HepG2 (cell line): ENCODE measurements around the gene ELAC1. TPM values are rescaled to one million over a fixed set of nuclear protein-coding genes. Genes with fewer than 3 reads are reported as not detected.

Experiments used
- BRD4 ChIP-seq: sonication (generic); formaldehyde crosslinking; IDR thresholded peaks from 2 replicates; pipeline ENCODE4 v1.4.0; 2020; ENCODE audit warnings: missing genetic modification reagents
- CEBPG ChIP-seq: IDR thresholded peaks from 2 replicates; pipeline ENCODE4 v1.6.1; 2016
- FOXP1 ChIP-seq, 2 experiments: fragments of 450-650 bp in 1 of 2; IDR thresholded peaks; 2 replicates each; pipeline ENCODE4 v1.6.1; 2017 to 2018; ENCODE audit warnings: antibody characterized with exemption in 1 of 2
- GFI1 ChIP-seq: sonication (generic); formaldehyde crosslinking; IDR thresholded peaks from 2 replicates; pipeline ENCODE4 v1.5.0; 2020; ENCODE audit warnings: missing genetic modification reagents, mild to moderate bottlenecking, borderline replicate concordance
- HNRNPH1 ChIP-seq: fragments of 200-400 bp; formaldehyde crosslinking; optimal IDR thresholded peaks from 2 replicates; pipeline ENCODE3; 2017; ENCODE audit warnings: mild to moderate bottlenecking, low read depth, low read length
- KLF12 ChIP-seq: sonication (generic); formaldehyde crosslinking; IDR thresholded peaks from 2 replicates; pipeline ENCODE4 v1.4.0; 2020; ENCODE audit warnings: missing genetic modification reagents, borderline replicate concordance
- PITX1 ChIP-seq: sonication (generic); formaldehyde crosslinking; IDR thresholded peaks from 2 replicates; pipeline ENCODE4 v1.5.1; 2020; ENCODE audit warnings: mild to moderate bottlenecking, missing genetic modification reagents
- RXRA ChIP-seq: sonication (generic); formaldehyde crosslinking; IDR thresholded peaks from 2 replicates; pipeline ENCODE4 v1.5.1; 2020; ENCODE audit warnings: missing genetic modification reagents
- SRY ChIP-seq: sonication (generic); formaldehyde crosslinking; IDR thresholded peaks from 2 replicates; pipeline ENCODE4 v1.8.0; 2022; ENCODE audit warnings: mild to moderate bottlenecking, missing genetic modification reagents
- TSC22D2 ChIP-seq: sonication (generic); formaldehyde crosslinking; IDR thresholded peaks from 2 replicates; pipeline ENCODE4 v1.5.1; 2020; ENCODE audit warnings: missing genetic modification reagents, mild to moderate bottlenecking, borderline replicate concordance
- ZBTB1 ChIP-seq: sonication (generic); formaldehyde crosslinking; IDR thresholded peaks from 2 replicates; pipeline ENCODE4 v1.4.0; 2020; ENCODE audit warnings: missing genetic modification reagents, borderline replicate concordance
- ZNF260 ChIP-seq: sonication (generic); formaldehyde crosslinking; IDR thresholded peaks from 2 replicates; pipeline ENCODE4 v1.4.0; 2020; ENCODE audit warnings: missing genetic modification reagents, low read depth, mild to moderate bottlenecking, borderline replicate concordance
- ZNF263 ChIP-seq: sonication (generic); formaldehyde crosslinking; IDR thresholded peaks from 2 replicates; pipeline ENCODE4 v1.4.0; 2020; ENCODE audit warnings: missing genetic modification reagents
- ZNF773 ChIP-seq: sonication (generic); formaldehyde crosslinking; IDR thresholded peaks from 2 replicates; pipeline ENCODE4 v1.4.0; 2020; ENCODE audit warnings: missing genetic modification reagents, borderline replicate concordance
- ZNF879 ChIP-seq: sonication (generic); formaldehyde crosslinking; IDR thresholded peaks from 2 replicates; pipeline ENCODE4 v1.8.1; 2023; ENCODE audit warnings: missing genetic modification reagents
- polyA plus RNA-seq, 8 experiments: library from polyadenylated mRNA; depleted of rRNA in 3 of 8; stranded (reverse) in 7 of 8; unstranded in 1 of 8; fragments of >200 nt; fragmentation: Illumina TruSeq in 4 of 8; extraction: Trizol in 4 of 8; gene quantifications; 2 replicates each; pipeline versions ENCODE4 v1.2.1 to v1.2.3, GENCODE V29; 2011 to 2016; ENCODE audit warnings: low read depth in 4 of 8, missing spikeins in 1 of 8, mixed read lengths in 1 of 8; ENCODE audit not compliant: insufficient read depth in 1 of 8
- total RNA-seq, 5 experiments: library from RNA; depleted of rRNA; stranded (reverse); fragments of >200 nt; fragmentation: Illumina TruSeq; extraction: Trizol; gene quantifications; 2 replicates each; pipeline ENCODE4 v1.2.3, GENCODE V29; 2016; ENCODE audit warnings: low read depth in 1 of 5
- TF ChIP-seq, protein P1 (sequence below): sonication (generic); formaldehyde crosslinking; IDR thresholded peaks from 2 replicates; pipeline ENCODE4 v1.4.0; 2020; ENCODE audit warnings: missing genetic modification reagents, borderline replicate concordance
- TF ChIP-seq, protein P2 (sequence below): sonication (generic); formaldehyde crosslinking; IDR thresholded peaks from 2 replicates; pipeline ENCODE4 v1.4.0; 2020; ENCODE audit warnings: mild to moderate bottlenecking, low read depth, missing genetic modification reagents
- TF ChIP-seq, protein P3 (sequence below): sonication (generic); formaldehyde crosslinking; IDR thresholded peaks from 2 replicates; pipeline ENCODE4 v1.5.1; 2020; ENCODE audit warnings: missing genetic modification reagents, mild to moderate bottlenecking, borderline replicate concordance

Gene ELAC1
- total and polyA plus RNA-seq, 2 of the 13 experiments (the other 11 are each of a cell fraction or from before 2014, with no cell fraction given), result 1.9 to 3.6 TPM

DNA sequence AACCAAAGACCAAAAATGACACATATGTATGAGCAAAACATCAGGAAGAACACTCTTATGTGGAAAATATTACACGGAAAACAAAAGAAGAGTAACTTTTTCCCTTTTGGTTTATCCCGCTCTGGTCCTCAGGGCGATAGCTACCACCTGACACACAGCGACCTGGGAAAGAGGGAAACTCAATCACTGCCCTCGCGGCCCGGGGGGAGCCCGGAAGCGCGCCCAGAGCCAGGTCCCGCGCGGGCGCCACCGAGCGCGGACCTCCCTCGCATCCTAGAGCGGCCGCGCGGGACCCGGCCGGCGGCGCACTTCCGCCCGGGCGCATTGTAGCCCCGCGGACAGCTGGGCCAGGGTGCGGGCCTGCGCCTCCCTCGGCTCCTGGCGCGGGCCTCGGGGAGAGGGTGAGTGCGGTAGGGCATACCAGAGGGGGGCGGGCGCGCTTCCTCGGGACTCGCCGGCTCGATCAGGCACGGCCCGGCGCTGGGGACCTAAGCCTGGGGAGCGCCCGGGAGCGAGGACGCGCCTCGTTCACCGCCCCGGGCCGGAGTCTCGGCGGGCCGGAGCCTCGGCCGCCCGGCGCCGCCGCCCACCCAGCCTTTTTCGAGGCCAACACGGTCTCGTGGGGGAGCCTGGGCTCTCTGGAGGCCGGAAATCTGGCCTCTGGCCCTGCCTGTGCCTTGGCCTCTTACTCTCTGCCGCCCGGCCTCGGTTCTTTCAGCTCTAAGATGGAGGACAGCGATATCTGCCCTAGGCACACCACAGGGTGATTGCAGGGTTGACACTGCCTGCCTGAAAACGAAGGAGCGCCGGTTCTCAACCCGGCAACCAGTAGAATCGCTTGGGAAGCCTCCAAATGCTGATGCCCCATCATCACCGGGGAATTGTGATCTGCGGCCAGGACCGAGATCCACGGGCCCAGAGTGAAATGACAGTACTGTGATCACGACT lies at the start of gene ELAC1 (continued):
- TF ChIP-seq, protein P1, sequence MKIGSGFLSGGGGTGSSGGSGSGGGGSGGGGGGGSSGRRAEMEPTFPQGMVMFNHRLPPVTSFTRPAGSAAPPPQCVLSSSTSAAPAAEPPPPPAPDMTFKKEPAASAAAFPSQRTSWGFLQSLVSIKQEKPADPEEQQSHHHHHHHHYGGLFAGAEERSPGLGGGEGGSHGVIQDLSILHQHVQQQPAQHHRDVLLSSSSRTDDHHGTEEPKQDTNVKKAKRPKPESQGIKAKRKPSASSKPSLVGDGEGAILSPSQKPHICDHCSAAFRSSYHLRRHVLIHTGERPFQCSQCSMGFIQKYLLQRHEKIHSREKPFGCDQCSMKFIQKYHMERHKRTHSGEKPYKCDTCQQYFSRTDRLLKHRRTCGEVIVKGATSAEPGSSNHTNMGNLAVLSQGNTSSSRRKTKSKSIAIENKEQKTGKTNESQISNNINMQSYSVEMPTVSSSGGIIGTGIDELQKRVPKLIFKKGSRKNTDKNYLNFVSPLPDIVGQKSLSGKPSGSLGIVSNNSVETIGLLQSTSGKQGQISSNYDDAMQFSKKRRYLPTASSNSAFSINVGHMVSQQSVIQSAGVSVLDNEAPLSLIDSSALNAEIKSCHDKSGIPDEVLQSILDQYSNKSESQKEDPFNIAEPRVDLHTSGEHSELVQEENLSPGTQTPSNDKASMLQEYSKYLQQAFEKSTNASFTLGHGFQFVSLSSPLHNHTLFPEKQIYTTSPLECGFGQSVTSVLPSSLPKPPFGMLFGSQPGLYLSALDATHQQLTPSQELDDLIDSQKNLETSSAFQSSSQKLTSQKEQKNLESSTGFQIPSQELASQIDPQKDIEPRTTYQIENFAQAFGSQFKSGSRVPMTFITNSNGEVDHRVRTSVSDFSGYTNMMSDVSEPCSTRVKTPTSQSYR (CRISPR knock-in tag), result no peak
- TF ChIP-seq ZNF260 (CRISPR knock-in tag) (no peak), KLF12 (CRISPR knock-in tag) (no peak), CEBPG (CRISPR knock-in tag) (no peak), ZNF773 (CRISPR knock-in tag) (0 out of 2 replicates have a peak, but pooled peaks have one; percentile 77), RXRA (CRISPR knock-in tag) (no peak), ZNF879 (CRISPR knock-in tag) (no peak), SRY (no peak; the same call in 1 of the 2 replicates), GFI1 (CRISPR knock-in tag) (peak; percentile 93), BRD4 (CRISPR knock-in tag) (no peak; the same call in 1 of the 2 replicates), PITX1 (CRISPR knock-in tag) (no peak), TSC22D2 (CRISPR knock-in tag) (peak; percentile 78; the same call in 1 of the 2 replicates), FOXP1 (IDR thresholded peaks at IDR 0.05) (no peak), FOXP1 (CRISPR knock-in tag; IDR thresholded peaks at IDR 0.05) (no peak), ZNF263 (CRISPR knock-in tag) (no peak), HNRNPH1 (no peak), ZBTB1 (CRISPR knock-in tag) (no peak; the same call in 1 of the 2 replicates)
- TF ChIP-seq, protein P2, sequence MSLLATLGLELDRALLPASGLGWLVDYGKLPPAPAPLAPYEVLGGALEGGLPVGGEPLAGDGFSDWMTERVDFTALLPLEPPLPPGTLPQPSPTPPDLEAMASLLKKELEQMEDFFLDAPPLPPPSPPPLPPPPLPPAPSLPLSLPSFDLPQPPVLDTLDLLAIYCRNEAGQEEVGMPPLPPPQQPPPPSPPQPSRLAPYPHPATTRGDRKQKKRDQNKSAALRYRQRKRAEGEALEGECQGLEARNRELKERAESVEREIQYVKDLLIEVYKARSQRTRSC (CRISPR knock-in tag), result no peak; the same call in 1 of the 2 replicates
- TF ChIP-seq, protein P3, sequence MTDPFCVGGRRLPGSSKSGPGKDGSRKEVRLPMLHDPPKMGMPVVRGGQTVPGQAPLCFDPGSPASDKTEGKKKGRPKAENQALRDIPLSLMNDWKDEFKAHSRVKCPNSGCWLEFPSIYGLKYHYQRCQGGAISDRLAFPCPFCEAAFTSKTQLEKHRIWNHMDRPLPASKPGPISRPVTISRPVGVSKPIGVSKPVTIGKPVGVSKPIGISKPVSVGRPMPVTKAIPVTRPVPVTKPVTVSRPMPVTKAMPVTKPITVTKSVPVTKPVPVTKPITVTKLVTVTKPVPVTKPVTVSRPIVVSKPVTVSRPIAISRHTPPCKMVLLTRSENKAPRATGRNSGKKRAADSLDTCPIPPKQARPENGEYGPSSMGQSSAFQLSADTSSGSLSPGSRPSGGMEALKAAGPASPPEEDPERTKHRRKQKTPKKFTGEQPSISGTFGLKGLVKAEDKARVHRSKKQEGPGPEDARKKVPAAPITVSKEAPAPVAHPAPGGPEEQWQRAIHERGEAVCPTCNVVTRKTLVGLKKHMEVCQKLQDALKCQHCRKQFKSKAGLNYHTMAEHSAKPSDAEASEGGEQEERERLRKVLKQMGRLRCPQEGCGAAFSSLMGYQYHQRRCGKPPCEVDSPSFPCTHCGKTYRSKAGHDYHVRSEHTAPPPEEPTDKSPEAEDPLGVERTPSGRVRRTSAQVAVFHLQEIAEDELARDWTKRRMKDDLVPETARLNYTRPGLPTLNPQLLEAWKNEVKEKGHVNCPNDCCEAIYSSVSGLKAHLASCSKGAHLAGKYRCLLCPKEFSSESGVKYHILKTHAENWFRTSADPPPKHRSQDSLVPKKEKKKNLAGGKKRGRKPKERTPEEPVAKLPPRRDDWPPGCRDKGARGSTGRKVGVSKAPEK, result no peak
